H1 (cell line): Measurements from ENCODE around the gene USH2A. TPM values are rescaled to one million over a fixed set of nuclear protein-coding genes. Genes with fewer than 3 reads are reported as not detected.

Source experiments
- CTCF ChIA-PET: fragments of 300-600 bp; sonication (Branson Sonifier 250); formaldehyde crosslinking; loops from one replicate; lab custom pipeline; 2021; ENCODE audit not compliant: partially characterized antibody; lab: Charles Lee
- POLR2A ChIA-PET: fragments of 300-600 bp; sonication (Branson Sonifier 250); formaldehyde crosslinking; loops from one replicate; lab custom pipeline; 2021; ENCODE audit warnings: inconsistent platforms; ENCODE audit not compliant: partially characterized antibody; lab: Charles Lee
- DNase-seq, 2 experiments: peaks; one replicate each; pipeline versions ENCODE4 v3.0.0 to v3.0.0-alpha.2; 2010 to 2022; ENCODE audit warnings: low spot score in 2 of 2, low read depth in 1 of 2, mixed read lengths in 1 of 2
- FAIRE-seq: peaks from 2 replicates; lab custom pipeline; 2011; peaks lifted over from hg19 to GRCh38; lab: Jason Lieb, UNC
- H2AFZ ChIP-seq: 2 replicates; pipeline ENCODE4 v1.8.1; 2012; ENCODE audit warnings: low read length, inconsistent platforms
- H2AK5ac ChIP-seq: 2 replicates; pipeline ENCODE4 v1.6.1; 2013; ENCODE audit warnings: low read depth, low read length
- H2BK120ac ChIP-seq: replicated peaks from 2 replicates; pipeline ENCODE3; 2013; ENCODE audit warnings: low read depth, low read length, inconsistent platforms
- H2BK12ac ChIP-seq: 2 replicates; pipeline ENCODE4 v1.6.1; 2013; ENCODE audit warnings: low read depth, low read length
- H2BK15ac ChIP-seq: 2 replicates; pipeline ENCODE4 v1.6.1; 2013; ENCODE audit warnings: low read length
- H2BK20ac ChIP-seq: 2 replicates; pipeline ENCODE4 v1.6.1; 2013; ENCODE audit warnings: low read length
- H2BK5ac ChIP-seq: 2 replicates; pipeline ENCODE4 v1.6.1; 2013; ENCODE audit warnings: low read depth, low read length
- H3K14ac ChIP-seq: 2 replicates; pipeline ENCODE4 v1.6.1; 2013; ENCODE audit warnings: inconsistent platforms; ENCODE audit not compliant: insufficient read length
- H3K18ac ChIP-seq: 2 replicates; pipeline ENCODE4 v1.6.1; 2013; ENCODE audit warnings: low read length; ENCODE audit errors: extremely low read depth
- H3K23ac ChIP-seq: 2 replicates; pipeline ENCODE4 v1.6.1; 2013; ENCODE audit warnings: inconsistent platforms; ENCODE audit not compliant: insufficient read length
- H3K23me2 ChIP-seq: 2 replicates; pipeline ENCODE4 v1.6.1; 2013; ENCODE audit warnings: low read depth, low read length
- H3K27ac ChIP-seq: 2 replicates; pipeline ENCODE4 v1.6.1; 2011; ENCODE audit warnings: low read depth, low read length, inconsistent platforms
- H3K27me3 ChIP-seq, 4 experiments: replicated peaks in 1 of 4; 1 replicate in 1 of 4; 2 replicates in 3 of 4; pipeline versions ENCODE4 v1.6.1 to v1.8.1; 2011 to 2013; ENCODE audit warnings: low read length in 3 of 4, mild to moderate bottlenecking in 3 of 4, inconsistent platforms in 2 of 4, mixed read lengths in 2 of 4, moderate library complexity in 1 of 4; ENCODE audit not compliant: control insufficient read depth in 3 of 4, insufficient read depth in 3 of 4; ENCODE audit errors: extremely low read depth in 1 of 4
- H3K36me3 ChIP-seq, 4 experiments: 2 replicates each; pipeline versions ENCODE4 v1.6.1 to v1.8.1; 2011 to 2013; ENCODE audit warnings: mild to moderate bottlenecking in 4 of 4, low read length in 3 of 4, moderate library complexity in 2 of 4, control low read depth in 1 of 4, inconsistent platforms in 1 of 4; ENCODE audit not compliant: insufficient read depth in 4 of 4, control insufficient read depth in 2 of 4
- H3K4ac ChIP-seq: replicated peaks from 2 replicates; pipeline ENCODE3; 2013; ENCODE audit warnings: low read length, low read depth, mixed read lengths, inconsistent platforms; ENCODE audit not compliant: insufficient read length
- H3K4me1 ChIP-seq, 4 experiments: replicated peaks in 1 of 4; 1 replicate in 1 of 4; 2 replicates in 3 of 4; pipeline versions ENCODE4 v1.6.1 to v1.8.1; 2011 to 2013; ENCODE audit warnings: low read length in 3 of 4, inconsistent platforms in 2 of 4, mixed read lengths in 1 of 4; ENCODE audit not compliant: insufficient read depth in 4 of 4, control insufficient read depth in 3 of 4
- H3K4me2 ChIP-seq, 2 experiments: 2 replicates each; pipeline versions ENCODE4 v1.6.1 to v1.8.1; 2011 to 2013; ENCODE audit warnings: low read depth in 2 of 2, low read length in 2 of 2, control low read depth in 1 of 2, inconsistent platforms in 1 of 2, mild to moderate bottlenecking in 1 of 2; ENCODE audit not compliant: insufficient read depth in 1 of 2
- H3K4me3 ChIP-seq, 4 experiments: fragments of 200-600, 300-600 bp in 1 of 4; sonication (generic), shearing (Covaris generic), sonication (Bioruptor Twin) in 1 of 4; 2 replicates each; pipeline versions ENCODE4 v1.5.1 to v1.8.1; 2011 to 2016; ENCODE audit warnings: low read length in 4 of 4, low read depth in 3 of 4, control low read depth in 2 of 4, inconsistent platforms in 2 of 4, mild to moderate bottlenecking in 2 of 4, mixed read lengths in 1 of 4, moderate library complexity in 1 of 4; ENCODE audit not compliant: insufficient read depth in 2 of 4; ENCODE audit errors: extremely low read depth in 1 of 4
- H3K56ac ChIP-seq: replicated peaks from 2 replicates; pipeline ENCODE3; 2013; ENCODE audit warnings: low read depth, mild to moderate bottlenecking, mixed read lengths, low read length, inconsistent platforms; ENCODE audit not compliant: insufficient read length
- H3K79me1 ChIP-seq: 2 replicates; pipeline ENCODE4 v1.6.1; 2013; ENCODE audit warnings: low read depth, low read length, control low read depth
- H3K79me2 ChIP-seq, 2 experiments: 2 replicates each; pipeline versions ENCODE4 v1.6.1 to v1.8.1; 2012 to 2013; ENCODE audit warnings: low read length in 2 of 2, mild to moderate bottlenecking in 2 of 2, inconsistent platforms in 1 of 2; ENCODE audit not compliant: insufficient read depth in 2 of 2, control insufficient read depth in 1 of 2
- H3K9ac ChIP-seq, 4 experiments: replicated peaks in 1 of 4; 1 replicate in 1 of 4; 2 replicates in 3 of 4; pipeline versions ENCODE4 v1.6.1 to v1.8.1; 2011 to 2013; ENCODE audit warnings: low read depth in 3 of 4, low read length in 3 of 4, control low read depth in 2 of 4, mild to moderate bottlenecking in 2 of 4, moderate library complexity in 2 of 4, inconsistent platforms in 1 of 4; ENCODE audit errors: extremely low read depth in 1 of 4
- H3K9me3 ChIP-seq, 2 experiments: 2 replicates each; pipeline versions ENCODE4 v1.6.1 to v1.8.1; 2012 to 2013; ENCODE audit warnings: mild to moderate bottlenecking in 2 of 2, moderate library complexity in 2 of 2, control low read depth in 1 of 2, inconsistent platforms in 1 of 2, low read depth in 1 of 2, low read length in 1 of 2, mixed read lengths in 1 of 2; ENCODE audit not compliant: insufficient read depth in 2 of 2
- H4K20me1 ChIP-seq, 2 experiments: replicated peaks in 1 of 2; 2 replicates each; pipeline versions ENCODE3 to v1.8.1; 2011 to 2013; ENCODE audit warnings: inconsistent platforms in 2 of 2, low read length in 2 of 2, mild to moderate bottlenecking in 1 of 2; ENCODE audit not compliant: insufficient read depth in 2 of 2, control insufficient read depth in 1 of 2
- H4K5ac ChIP-seq: 2 replicates; pipeline ENCODE4 v1.6.1; 2013; ENCODE audit warnings: low read length, low read depth, mixed read lengths, inconsistent platforms; ENCODE audit not compliant: insufficient read length
- H4K8ac ChIP-seq: 2 replicates; pipeline ENCODE4 v1.8.0; 2013; ENCODE audit warnings: mild to moderate bottlenecking, moderate library complexity, low read length, inconsistent platforms; ENCODE audit not compliant: insufficient read depth; ENCODE audit errors: extremely low read depth
- H4K91ac ChIP-seq: replicated peaks from 2 replicates; pipeline ENCODE3; 2013; ENCODE audit warnings: low read length, mixed read lengths, inconsistent platforms; ENCODE audit not compliant: insufficient read length
- BRCA1 ChIP-seq: IDR thresholded peaks from 2 replicates; pipeline ENCODE4 v1.6.1; 2012; ENCODE audit warnings: low read depth, low read length, improper control_type of control experiment
- EZH2 ChIP-seq: fragments of 200-600 bp; sonication (generic); IDR thresholded peaks from 2 replicates; pipeline ENCODE4 v1.7.1; 2012; ENCODE audit warnings: low read depth, mild to moderate bottlenecking, moderate library complexity, low read length, inconsistent platforms; ENCODE audit not compliant: severe bottlenecking
- KDM1A ChIP-seq: fragments of 200-600, 300-600 bp; sonication (generic); IDR thresholded peaks from 2 replicates; pipeline ENCODE4 v1.7.1; 2016; ENCODE audit warnings: mild to moderate bottlenecking, low read length, borderline replicate concordance
- POLR2AphosphoS5 ChIP-seq: IDR thresholded peaks from 2 replicates; pipeline ENCODE4 v1.6.1; 2011; ENCODE audit warnings: low read depth, low read length
- RFX5 ChIP-seq: IDR thresholded peaks from 2 replicates; pipeline ENCODE4 v1.6.1; 2011; ENCODE audit warnings: low read depth, low read length, improper control_type of control experiment, borderline replicate concordance
- RNF2 ChIP-seq: fragments of 200-900, 300-1000 bp; sonication (generic); IDR thresholded peaks from 2 replicates; pipeline ENCODE4 v1.7.1; 2016; ENCODE audit warnings: borderline replicate concordance, low read depth, mild to moderate bottlenecking, antibody characterized with exemption, low read length; ENCODE audit not compliant: poor library complexity, severe bottlenecking; ENCODE audit errors: missing control alignments
- SIN3A ChIP-seq, 2 experiments: IDR thresholded peaks in 1 of 2; conservative IDR thresholded peaks in 1 of 2; 2 replicates each; pipeline ENCODE4 v1.6.1; 2011 to 2012; ENCODE audit warnings: low read length in 2 of 2, improper control_type of control experiment in 1 of 2, low read depth in 1 of 2, mild to moderate bottlenecking in 1 of 2
- SP1 ChIP-seq: IDR thresholded peaks from 2 replicates; pipeline ENCODE4 v1.6.1; 2011; ENCODE audit warnings: low read depth, low read length
- SP2 ChIP-seq: IDR thresholded peaks from 2 replicates; pipeline ENCODE4 v1.6.1; 2012; ENCODE audit warnings: mild to moderate bottlenecking, low read length, inconsistent platforms
- SRF ChIP-seq: IDR thresholded peaks from 2 replicates; pipeline ENCODE4 v1.6.1; 2011; ENCODE audit warnings: mild to moderate bottlenecking, low read depth, low read length, moderate library complexity
- TCF12 ChIP-seq: IDR thresholded peaks from 2 replicates; pipeline ENCODE4 v1.6.1; 2011; ENCODE audit warnings: low read depth, mild to moderate bottlenecking, low read length
- WGBS, 2 experiments: shearing (Covaris generic) in 1 of 2; methylation state at CpG; one replicate each; pipeline versions ENCODE4 v1.1.6 to v1.1.7; 2013 to 2015; ENCODE audit warnings: low lambda C conversion rate in 2 of 2, mixed read lengths in 2 of 2, inconsistent platforms in 1 of 2, low coverage in 1 of 2, missing lambda C conversion rate in 1 of 2; ENCODE audit not compliant: insufficient replicate concordance in 2 of 2, insufficient coverage in 1 of 2, insufficient read length in 1 of 2; ENCODE audit errors: extremely low coverage in 1 of 2, missing lambda C conversion rate in 1 of 2; 5-methylcytosine and 5-hydroxymethylcytosine counted together
- polyA plus RNA-seq, 7 experiments: library from polyadenylated mRNA; depleted of rRNA in 3 of 7; stranded (reverse) in 5 of 7; unstranded in 2 of 7; fragments of >200 nt in 5 of 7; fragments of 200-250 nt in 2 of 7; gene quantifications; 1 replicate in 5 of 7; 2 replicates in 1 of 7; 4 replicates in 1 of 7; pipeline versions ENCODE4 v1.2.1 to v1.2.3, GENCODE V29; 2011 to 2013; ENCODE audit warnings: missing spikeins in 2 of 7, mixed read lengths in 2 of 7
- total RNA-seq: library from RNA; stranded (reverse); fragmentation: NEBNext Ultra II Directional; extraction: Animal tissue kit (Norgen Biotek cat#: 25700); gene quantifications from 2 replicates; pipeline ENCODE4 v1.2.1, GENCODE V29; 2021
- TF ChIP-seq, protein P1 (sequence below): IDR thresholded peaks from 2 replicates; pipeline ENCODE4 v1.6.1; 2012; ENCODE audit warnings: inconsistent platforms

The USH2A gene
- total and polyA plus RNA-seq, 2 of the 8 experiments (the other 6 are each of a cell fraction or from before 2014, with no cell fraction given): 0.02 to 0.17 TPM

DNA sequence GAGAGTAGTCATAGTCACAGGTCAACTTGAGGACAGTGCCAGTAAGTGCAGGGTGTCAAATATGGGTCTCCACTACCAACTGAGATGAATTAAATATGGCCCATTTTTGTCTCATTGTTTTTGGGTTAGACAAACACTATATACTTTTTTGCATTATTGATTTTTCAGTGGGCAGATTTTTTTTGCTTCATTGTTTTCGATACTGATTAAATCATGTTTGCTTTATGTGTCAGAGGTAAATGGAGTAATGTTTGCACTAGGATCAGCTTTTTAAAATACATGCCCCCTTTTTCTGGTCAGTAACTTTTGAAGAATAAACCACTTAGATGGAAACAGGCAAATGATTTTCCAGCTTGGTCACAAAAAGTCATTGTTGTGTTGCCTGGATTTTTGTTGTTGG is 199.0 kb downstream of the USH2A start:
- Histone ChIP-seq H2BK12ac (no peak overlapping the region), H3K27ac (no peak overlapping the region), H3K9me3 (no peaks in the 10 kb centered on the region), H3K23ac (no peak overlapping the region), H4K91ac (no peak overlapping the region), H3K14ac (no peak overlapping the region), H2AFZ (no peak overlapping the region), H3K79me2 (no peaks in the 10 kb centered on the region), H2BK20ac (no peak overlapping the region), H2BK5ac (no peak overlapping the region), H3K79me1 (no peaks in the 10 kb centered on the region), H4K20me1 (no peaks in the 10 kb centered on the region), H3K4ac (no peak overlapping the region), H3K9ac (no peak overlapping the region), H3K23me2 (no peaks in the 10 kb centered on the region; the same call in 1 of the 2 replicates), H4K5ac (no peak overlapping the region), H4K8ac (no peak overlapping the region), H3K4me2 (no peak overlapping the region), H3K36me3 (no peaks in the 10 kb centered on the region), H3K27me3 (no peaks in the 10 kb centered on the region), H2BK15ac (no peak overlapping the region), H3K4me1 (no peaks in the 10 kb centered on the region; a peak in 1 of 7 replicates), H2AK5ac (no peak overlapping the region), H3K4me3 (no peak overlapping the region), H2BK120ac (no peak overlapping the region), H3K56ac (no peak overlapping the region), H3K18ac (no peak overlapping the region)
- FAIRE-seq (no peak), DNase-seq (no peak)
- 100% methylated on average over 1 of the region's 1 CpG; no CpG with 5 or more reads in 1 of the 2 experiments for WGBS, 2 experiments
- ChIA-PET POLR2A (no interaction called here), CTCF (interaction anchor here (1.0 kb wide), 1 partner anchor 9 kb away, joined by 3 read pairs; no protein-coding TSS in a partner anchor)
- TF ChIP-seq POLR2AphosphoS5 (no peak), RFX5 (no peak), EZH2 (no peak), SIN3A (conservative IDR thresholded peaks at IDR 0.05 in 1 of 2, IDR thresholded peaks at IDR 0.05 in 1 of 2; ENCODE audit: low read depth in 1 of 2, low read length in 2 of 2) (no peak), TCF12 (no peak), BRCA1 (no peak), SRF (no peak), SP2 (no peak), RNF2 (no peak), KDM1A (no peak), SP1 (no peak)
- TF ChIP-seq, protein P1, sequence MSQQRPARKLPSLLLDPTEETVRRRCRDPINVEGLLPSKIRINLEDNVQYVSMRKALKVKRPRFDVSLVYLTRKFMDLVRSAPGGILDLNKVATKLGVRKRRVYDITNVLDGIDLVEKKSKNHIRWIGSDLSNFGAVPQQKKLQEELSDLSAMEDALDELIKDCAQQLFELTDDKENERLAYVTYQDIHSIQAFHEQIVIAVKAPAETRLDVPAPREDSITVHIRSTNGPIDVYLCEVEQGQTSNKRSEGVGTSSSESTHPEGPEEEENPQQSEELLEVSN: no peak
